ENCODE results near the gene PCSK7.

DNA sequence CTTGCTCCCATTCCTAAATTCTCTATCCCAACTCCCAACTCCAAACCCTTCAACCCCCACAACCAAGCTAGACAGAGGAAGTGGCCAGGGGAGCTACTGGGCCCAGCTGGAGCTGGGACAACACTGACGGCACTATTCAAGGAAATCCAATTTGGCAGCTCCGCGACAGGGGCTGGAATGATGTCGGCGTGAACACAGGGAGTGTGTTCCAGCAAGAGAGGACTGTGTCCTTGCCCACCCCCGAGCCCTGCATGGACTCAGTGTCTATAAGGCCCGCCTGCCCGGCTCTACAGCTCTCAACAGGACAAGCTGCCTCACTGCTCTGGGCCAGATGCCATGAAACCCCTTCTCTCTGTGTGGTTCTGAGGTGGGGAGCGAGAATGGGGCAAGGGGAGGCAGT lies 11.3 kb downstream of the PCSK7 start:
- TF ChIP-seq, protein P1, sequence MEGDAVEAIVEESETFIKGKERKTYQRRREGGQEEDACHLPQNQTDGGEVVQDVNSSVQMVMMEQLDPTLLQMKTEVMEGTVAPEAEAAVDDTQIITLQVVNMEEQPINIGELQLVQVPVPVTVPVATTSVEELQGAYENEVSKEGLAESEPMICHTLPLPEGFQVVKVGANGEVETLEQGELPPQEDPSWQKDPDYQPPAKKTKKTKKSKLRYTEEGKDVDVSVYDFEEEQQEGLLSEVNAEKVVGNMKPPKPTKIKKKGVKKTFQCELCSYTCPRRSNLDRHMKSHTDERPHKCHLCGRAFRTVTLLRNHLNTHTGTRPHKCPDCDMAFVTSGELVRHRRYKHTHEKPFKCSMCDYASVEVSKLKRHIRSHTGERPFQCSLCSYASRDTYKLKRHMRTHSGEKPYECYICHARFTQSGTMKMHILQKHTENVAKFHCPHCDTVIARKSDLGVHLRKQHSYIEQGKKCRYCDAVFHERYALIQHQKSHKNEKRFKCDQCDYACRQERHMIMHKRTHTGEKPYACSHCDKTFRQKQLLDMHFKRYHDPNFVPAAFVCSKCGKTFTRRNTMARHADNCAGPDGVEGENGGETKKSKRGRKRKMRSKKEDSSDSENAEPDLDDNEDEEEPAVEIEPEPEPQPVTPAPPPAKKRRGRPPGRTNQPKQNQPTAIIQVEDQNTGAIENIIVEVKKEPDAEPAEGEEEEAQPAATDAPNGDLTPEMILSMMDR (optimal IDR thresholded peaks at IDR 0.05 in 1 of 3, IDR thresholded peaks at IDR 0.05 in 1 of 3, conservative IDR thresholded peaks at IDR 0.05 in 1 of 3; ENCODE audit: extremely low read depth in 1 of 3, insufficient read depth in 2 of 3, low read length in 3 of 3): no peak
- TF ChIP-seq EZH2 (IDR thresholded peaks at IDR 0.05; ENCODE audit: low read length): no peak

Measured in keratinocyte (primary cell).